Fibroblast of lung (primary cell): ENCODE data around the gene ANKS1A.

ENCODE experiments used
- EZH2 ChIP-seq: IDR thresholded peaks from 2 replicates; pipeline ENCODE4 v1.5.1; 2012; ENCODE audit warnings: low read length, control low read depth, mild to moderate bottlenecking; ENCODE audit errors: missing control alignments
- TF ChIP-seq, protein P1 (sequence below), 2 donors: IDR thresholded peaks in 1 of 2; conservative IDR thresholded peaks in 1 of 2; 1 replicate in 1 of 2; 2 replicates in 1 of 2; pipeline ENCODE4 v1.5.1; 2011 to 2012; ENCODE audit warnings: low read length in 2 of 2, control low read depth in 1 of 2, inconsistent platforms in 1 of 2, low read depth in 1 of 2, mild to moderate bottlenecking in 1 of 2

DNA sequence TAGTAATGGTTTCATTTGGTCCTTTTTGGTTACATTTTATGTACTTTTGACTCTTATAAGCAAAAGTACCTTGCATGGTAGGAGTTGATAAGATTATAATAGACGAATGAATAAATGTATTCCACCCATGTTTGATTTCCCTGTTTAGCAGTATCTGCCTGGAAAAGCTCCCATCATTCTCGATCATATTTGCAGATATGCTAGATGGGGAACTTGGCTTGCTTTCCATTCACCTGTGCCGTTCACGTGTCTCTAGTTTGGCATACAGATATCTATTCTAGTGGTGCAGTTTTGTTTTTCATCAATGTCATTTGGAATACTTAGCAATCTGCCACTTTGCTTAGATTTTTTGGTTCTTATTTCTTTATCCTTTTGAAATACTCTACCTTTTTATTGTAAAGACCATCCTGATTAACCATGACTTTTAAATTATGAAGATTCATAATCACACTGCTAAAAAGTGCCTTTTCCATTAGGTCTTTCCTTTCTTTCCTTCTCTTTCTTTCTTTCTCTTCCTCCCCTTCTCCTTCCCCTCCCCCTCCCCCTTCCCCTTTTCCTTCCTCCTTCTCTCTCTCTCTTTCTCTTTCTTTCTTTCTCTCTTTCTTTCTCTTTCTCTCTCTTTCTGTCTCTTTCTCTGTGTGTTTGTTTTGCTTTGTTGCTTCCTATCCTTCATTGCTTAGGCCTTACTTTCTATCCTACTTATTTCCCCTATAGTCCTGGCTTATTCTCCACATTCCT, 40.4 kb downstream of the ANKS1A start:
- TF ChIP-seq, protein P1, sequence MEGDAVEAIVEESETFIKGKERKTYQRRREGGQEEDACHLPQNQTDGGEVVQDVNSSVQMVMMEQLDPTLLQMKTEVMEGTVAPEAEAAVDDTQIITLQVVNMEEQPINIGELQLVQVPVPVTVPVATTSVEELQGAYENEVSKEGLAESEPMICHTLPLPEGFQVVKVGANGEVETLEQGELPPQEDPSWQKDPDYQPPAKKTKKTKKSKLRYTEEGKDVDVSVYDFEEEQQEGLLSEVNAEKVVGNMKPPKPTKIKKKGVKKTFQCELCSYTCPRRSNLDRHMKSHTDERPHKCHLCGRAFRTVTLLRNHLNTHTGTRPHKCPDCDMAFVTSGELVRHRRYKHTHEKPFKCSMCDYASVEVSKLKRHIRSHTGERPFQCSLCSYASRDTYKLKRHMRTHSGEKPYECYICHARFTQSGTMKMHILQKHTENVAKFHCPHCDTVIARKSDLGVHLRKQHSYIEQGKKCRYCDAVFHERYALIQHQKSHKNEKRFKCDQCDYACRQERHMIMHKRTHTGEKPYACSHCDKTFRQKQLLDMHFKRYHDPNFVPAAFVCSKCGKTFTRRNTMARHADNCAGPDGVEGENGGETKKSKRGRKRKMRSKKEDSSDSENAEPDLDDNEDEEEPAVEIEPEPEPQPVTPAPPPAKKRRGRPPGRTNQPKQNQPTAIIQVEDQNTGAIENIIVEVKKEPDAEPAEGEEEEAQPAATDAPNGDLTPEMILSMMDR (conservative IDR thresholded peaks at IDR 0.05 in 1 of 2, IDR thresholded peaks at IDR 0.05 in 1 of 2; ENCODE audit: low read depth in 1 of 2, low read length in 2 of 2), result no peak
- TF ChIP-seq EZH2, result no peak
